Upper lobe of left lung (tissue), 6 donors: Measurements from ENCODE around the gene CMTM8. TPM values are rescaled to one million over a fixed set of nuclear protein-coding genes. Genes with fewer than 3 reads are reported as not detected.

Experiments used
- ATAC-seq, 2 donors: fragments of 200-7000 bp; cut with Tn5 transposase; one replicate each; pipeline ENCODE4 v1.9.1; 2022; ENCODE audit warnings: mild to moderate bottlenecking in 2 of 2, moderate library complexity in 2 of 2; ENCODE audit not compliant: low FRiP score in 2 of 2
- DNase-seq, 2 donors: peaks; one replicate each; pipeline ENCODE4 v3.0.0-alpha.2; 2019 to 2020
- H3K27ac ChIP-seq, 4 donors: fragments of 200-600 bp; sonication (generic); one replicate each; pipeline ENCODE4 v1.5.1; 2016 to 2019
- H3K27me3 ChIP-seq, 4 donors: fragments of 200-600 bp; sonication (generic); one replicate each; pipeline ENCODE4 v1.5.1; 2017 to 2019
- H3K36me3 ChIP-seq, 4 donors: fragments of 200-600 bp; sonication (generic); one replicate each; pipeline ENCODE4 v1.5.1; 2016 to 2019
- H3K4me1 ChIP-seq, 4 donors: fragments of 200-600 bp; sonication (generic); one replicate each; pipeline ENCODE4 v1.5.1; 2018 to 2019
- H3K4me3 ChIP-seq, 4 donors: fragments of 200-600 bp; sonication (generic); one replicate each; pipeline ENCODE4 v1.5.1; 2017 to 2019; ENCODE audit warnings: mild to moderate bottlenecking in 2 of 4, moderate library complexity in 1 of 4
- H3K9me3 ChIP-seq, 4 donors: fragments of 200-600 bp; sonication (generic); one replicate each; pipeline ENCODE4 v1.5.1; 2018 to 2019
- EP300 ChIP-seq, 4 donors: sonication (generic); formaldehyde crosslinking; IDR thresholded peaks; one replicate each; pipeline ENCODE4 v1.5.1; 2017; ENCODE audit warnings: antibody characterized with exemption in 4 of 4, control low read depth in 2 of 4
- POLR2A ChIP-seq, 4 donors: fragments of 450-650 bp; IDR thresholded peaks; one replicate each; pipeline ENCODE4 v1.5.1; 2016 to 2017; ENCODE audit warnings: antibody characterized with exemption in 4 of 4, mild to moderate bottlenecking in 2 of 4
- POLR2AphosphoS5 ChIP-seq, 2 donors: sonication (generic); formaldehyde crosslinking; IDR thresholded peaks; one replicate each; pipeline ENCODE4 v1.5.1; 2017; ENCODE audit warnings: antibody characterized with exemption in 2 of 2
- WGBS, 2 donors: methylation state at CpG; one replicate each; pipeline ENCODE4 v1.1.5; 2017 to 2018; 5-methylcytosine and 5-hydroxymethylcytosine counted together
- total RNA-seq, 6 donors: library from RNA; depleted of rRNA in 4 of 6; stranded (reverse); fragments of >200 nt in 4 of 6; gene quantifications; one replicate each; pipeline versions ENCODE4 v1.1.0 to v1.2.1, GENCODE V29; 2016 to 2021
- TF ChIP-seq, protein P1 (sequence below), 6 experiments: fragments of 450-650 bp in 4 of 6; fragments of 200-600 bp in 2 of 6; sonication (generic) in 2 of 6; IDR thresholded peaks; one replicate each; pipeline ENCODE4 v1.5.1; 2016 to 2019; ENCODE audit warnings: antibody characterized with exemption in 6 of 6
- donor health status: DM: no; HTN: no; CAD: no; lungs with moderate emphysema.
- donor health status: DM: no; HTN: yes; CAD: no; lungs with severe emphysema.

The CMTM8 gene
- total RNA-seq, 6 donors from 2014 or later = 10.5 to 28.9 (median 19.6) TPM

DNA sequence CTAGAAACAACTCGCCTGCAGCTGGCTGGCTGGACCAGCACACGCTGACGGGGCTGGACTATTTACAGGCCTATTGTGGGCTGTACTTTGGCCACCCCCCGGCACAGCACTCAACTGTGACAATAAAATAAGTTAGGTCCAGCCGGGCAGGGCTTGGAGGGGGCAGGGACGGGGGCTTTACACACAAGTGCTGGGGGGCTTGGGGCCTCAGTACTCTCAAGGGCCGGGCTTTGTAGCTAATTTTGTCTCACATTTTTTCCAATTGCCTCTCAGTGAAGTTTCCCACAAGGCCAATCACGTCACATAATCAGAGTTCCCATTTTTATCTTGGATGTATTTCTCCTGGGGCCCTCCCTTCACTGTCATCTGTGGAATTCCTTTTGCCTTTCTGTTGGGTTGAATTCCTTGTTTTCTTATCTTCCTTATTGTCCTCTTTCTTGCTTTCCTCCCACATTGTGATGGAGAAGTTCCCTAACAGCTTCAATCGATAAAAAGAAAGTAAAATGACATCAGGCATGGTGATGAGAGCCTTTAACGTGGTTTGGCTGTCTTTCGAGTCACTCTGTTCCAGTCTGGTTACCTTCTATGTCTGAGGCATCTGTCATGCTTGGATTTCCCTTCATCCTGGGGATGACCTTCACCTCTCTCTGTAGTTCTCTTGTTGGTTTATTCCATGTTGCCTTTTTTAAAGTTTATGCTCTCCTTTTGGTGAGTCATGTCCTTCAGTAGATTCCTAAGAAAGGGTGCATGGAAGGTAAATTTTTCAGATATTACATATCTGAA lies 109.1 kb downstream of the CMTM8 start:
- no peak for ATAC-seq
- H3K4me1 ChIP-seq = no peaks in the 10 kb centered on the region

DNA sequence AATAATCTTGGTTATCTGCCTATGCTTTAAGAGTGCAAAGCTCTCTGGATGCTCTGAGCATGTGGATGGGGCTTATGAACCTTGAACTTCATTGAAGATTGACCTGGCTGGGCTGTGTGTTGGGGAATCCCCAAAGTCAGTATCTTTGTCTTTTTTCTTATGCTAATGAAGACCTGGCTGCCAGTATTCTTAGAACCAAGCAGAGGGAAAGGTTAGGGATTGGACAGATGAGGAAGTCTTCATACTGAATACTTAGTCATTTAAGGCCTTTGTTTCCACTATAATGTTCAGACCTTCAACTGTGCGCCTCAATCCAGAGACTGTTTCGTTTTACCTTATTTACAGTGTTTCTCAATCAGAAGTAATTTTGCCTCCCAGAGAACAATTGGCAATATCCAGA lies 110.7 kb downstream of the CMTM8 start:
- TF ChIP-seq POLR2AphosphoS5 (IDR thresholded peaks at IDR 0.05) (no peak), POLR2A (IDR thresholded peaks at IDR 0.05) (no peak), EP300 (IDR thresholded peaks at IDR 0.05) (no peak)
- TF ChIP-seq, protein P1, sequence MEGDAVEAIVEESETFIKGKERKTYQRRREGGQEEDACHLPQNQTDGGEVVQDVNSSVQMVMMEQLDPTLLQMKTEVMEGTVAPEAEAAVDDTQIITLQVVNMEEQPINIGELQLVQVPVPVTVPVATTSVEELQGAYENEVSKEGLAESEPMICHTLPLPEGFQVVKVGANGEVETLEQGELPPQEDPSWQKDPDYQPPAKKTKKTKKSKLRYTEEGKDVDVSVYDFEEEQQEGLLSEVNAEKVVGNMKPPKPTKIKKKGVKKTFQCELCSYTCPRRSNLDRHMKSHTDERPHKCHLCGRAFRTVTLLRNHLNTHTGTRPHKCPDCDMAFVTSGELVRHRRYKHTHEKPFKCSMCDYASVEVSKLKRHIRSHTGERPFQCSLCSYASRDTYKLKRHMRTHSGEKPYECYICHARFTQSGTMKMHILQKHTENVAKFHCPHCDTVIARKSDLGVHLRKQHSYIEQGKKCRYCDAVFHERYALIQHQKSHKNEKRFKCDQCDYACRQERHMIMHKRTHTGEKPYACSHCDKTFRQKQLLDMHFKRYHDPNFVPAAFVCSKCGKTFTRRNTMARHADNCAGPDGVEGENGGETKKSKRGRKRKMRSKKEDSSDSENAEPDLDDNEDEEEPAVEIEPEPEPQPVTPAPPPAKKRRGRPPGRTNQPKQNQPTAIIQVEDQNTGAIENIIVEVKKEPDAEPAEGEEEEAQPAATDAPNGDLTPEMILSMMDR (IDR thresholded peaks at IDR 0.05) = no peak
- Histone ChIP-seq H3K4me1 (peaks cover 0 to 11% (median 0%) of the 10 kb centered on the region in 4 donors), H3K9me3 (no peaks in the 10 kb centered on the region), H3K27me3 (no peaks in the 10 kb centered on the region), H3K36me3 (no peaks in the 10 kb centered on the region), H3K27ac (no peak overlapping the region), H3K4me3 (no peak overlapping the region)
- WGBS, 2 donors = 71 to 72% methylated on average over 2 of the region's 2 CpGs
- ATAC-seq (no peak), DNase-seq (no peak)

More for the DNA sequence above, 109.1 kb downstream of the CMTM8 start:
- 52 to 69% methylated on average over 11 of the region's 11 CpGs for WGBS, 2 donors
- Histone ChIP-seq H3K36me3 (no peaks in the 10 kb centered on the region), H3K27me3 (no peaks in the 10 kb centered on the region), H3K9me3 (no peaks in the 10 kb centered on the region), H3K27ac (no peak overlapping the region), H3K4me3 (no peak overlapping the region)
- TF ChIP-seq POLR2AphosphoS5 (IDR thresholded peaks at IDR 0.05) (no peak), EP300 (IDR thresholded peaks at IDR 0.05) (no peak), POLR2A (IDR thresholded peaks at IDR 0.05) (no peak)
- TF ChIP-seq, protein P1 (IDR thresholded peaks at IDR 0.05) = no peak
- DNase-seq = peak in 1 of 2 donors; percentile 26

DNA sequence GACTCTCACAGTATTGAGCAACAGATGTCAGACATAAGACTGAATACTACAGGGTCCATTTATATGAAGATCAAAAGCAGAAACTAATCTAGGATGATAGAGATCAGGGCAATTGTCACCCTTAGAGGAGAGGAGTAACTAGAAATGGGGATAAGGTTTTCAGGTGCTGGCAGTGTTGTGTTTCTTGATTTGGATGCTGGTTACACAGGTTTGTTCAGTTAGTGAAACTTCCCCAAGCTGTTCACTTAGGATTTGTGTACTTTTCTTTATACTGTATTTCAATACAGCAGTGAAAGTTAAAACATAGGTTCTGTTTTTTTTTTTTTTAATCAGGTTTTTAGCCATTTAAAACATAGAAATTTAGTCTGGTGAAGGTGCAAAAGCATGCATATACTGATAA lies 114.1 kb downstream of the CMTM8 start:
- no peaks in the 10 kb centered on the region for H3K27me3 ChIP-seq
- H3K36me3 ChIP-seq = no peaks in the 10 kb centered on the region
- peaks cover 0 to 20% (median 10%) of the 10 kb centered on the region in 4 donors for H3K4me1 ChIP-seq
- DNase-seq (no peak), ATAC-seq (no peak)
- H3K4me3 ChIP-seq = no peak overlapping the region
- TF ChIP-seq EP300 (IDR thresholded peaks at IDR 0.05) = no peak
- TF ChIP-seq, protein P1 (IDR thresholded peaks at IDR 0.05) = no peak
- TF ChIP-seq POLR2AphosphoS5 (IDR thresholded peaks at IDR 0.05) = no peak
- no peak for TF ChIP-seq POLR2A (IDR thresholded peaks at IDR 0.05)
- H3K9me3 ChIP-seq = no peaks in the 10 kb centered on the region
- no peak overlapping the region for H3K27ac ChIP-seq

DNA sequence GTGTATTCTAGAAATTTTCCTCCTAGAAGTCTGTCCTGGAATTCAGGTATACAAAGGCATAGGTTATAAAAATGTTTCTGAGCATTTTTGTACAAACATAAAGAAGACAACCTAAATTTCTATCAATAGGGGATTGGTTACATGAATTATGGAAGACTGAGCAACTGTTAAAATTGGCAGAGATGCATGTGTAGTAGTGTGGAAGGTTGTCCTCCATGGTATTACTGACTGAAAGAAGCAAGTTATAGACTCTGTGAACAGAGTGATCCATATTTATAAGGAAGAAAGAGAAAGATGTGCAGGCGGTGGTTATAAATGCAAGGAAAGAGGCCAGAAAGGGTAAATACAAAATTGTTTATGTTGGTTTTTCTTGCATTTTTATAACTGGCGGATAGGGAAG lies 114.9 kb downstream of the CMTM8 start:
- Histone ChIP-seq H3K4me1 (peaks cover 0 to 20% (median 10%) of the 10 kb centered on the region in 4 donors), H3K4me3 (no peak overlapping the region), H3K36me3 (no peaks in the 10 kb centered on the region), H3K27me3 (no peaks in the 10 kb centered on the region), H3K27ac (no peak overlapping the region), H3K9me3 (no peaks in the 10 kb centered on the region)
- no peak for ATAC-seq
- no peak for DNase-seq
- WGBS, 2 donors = 95 to 97% methylated on average over 2 of the region's 2 CpGs
- TF ChIP-seq, protein P1 (IDR thresholded peaks at IDR 0.05) = no peak
- TF ChIP-seq POLR2AphosphoS5 (IDR thresholded peaks at IDR 0.05) = no peak
- TF ChIP-seq POLR2A (IDR thresholded peaks at IDR 0.05) = no peak
- no peak for TF ChIP-seq EP300 (IDR thresholded peaks at IDR 0.05)

DNA sequence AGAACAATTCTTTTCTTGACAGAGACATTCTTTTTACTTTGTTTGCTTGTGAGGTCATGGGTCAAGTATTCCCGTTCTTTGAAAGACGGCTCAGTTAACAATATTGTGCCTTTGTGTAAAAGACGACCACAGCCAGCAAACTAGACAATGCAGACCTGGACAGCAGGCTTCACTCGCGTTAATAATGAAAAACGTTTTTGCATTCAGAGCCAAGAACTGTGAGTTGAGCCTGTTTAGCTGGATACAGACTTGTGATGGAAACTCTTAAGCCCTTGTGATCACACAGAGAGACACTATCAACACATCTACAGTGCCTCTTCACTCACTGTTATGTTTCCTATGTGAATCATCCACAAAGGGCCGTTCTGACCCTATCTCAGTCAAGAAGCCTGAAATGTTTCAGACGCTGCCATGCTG lies 115.9 kb downstream of the CMTM8 start:
- Histone ChIP-seq H3K27ac (no peak overlapping the region), H3K4me1 (peaks cover 0 to 20% (median 10%) of the 10 kb centered on the region in 4 donors), H3K36me3 (peaks cover 0 to 2% (median 0%) of the 10 kb centered on the region in 4 donors), H3K27me3 (no peaks in the 10 kb centered on the region), H3K9me3 (no peaks in the 10 kb centered on the region), H3K4me3 (no peak overlapping the region)
- WGBS, 2 donors = 44 to 58% methylated on average over 8 of the region's 8 CpGs
- TF ChIP-seq EP300 (IDR thresholded peaks at IDR 0.05) (no peak), POLR2A (IDR thresholded peaks at IDR 0.05) (no peak)
- DNase-seq (no peak), ATAC-seq (no peak)
